Measurements from ENCODE around the gene PTPN4. TPM values are rescaled to one million over a fixed set of nuclear protein-coding genes. Genes with fewer than 3 reads are reported as not detected.

PTPN4 gene
- total RNA-seq, 1 donor: 19.5 TPM

DNA sequence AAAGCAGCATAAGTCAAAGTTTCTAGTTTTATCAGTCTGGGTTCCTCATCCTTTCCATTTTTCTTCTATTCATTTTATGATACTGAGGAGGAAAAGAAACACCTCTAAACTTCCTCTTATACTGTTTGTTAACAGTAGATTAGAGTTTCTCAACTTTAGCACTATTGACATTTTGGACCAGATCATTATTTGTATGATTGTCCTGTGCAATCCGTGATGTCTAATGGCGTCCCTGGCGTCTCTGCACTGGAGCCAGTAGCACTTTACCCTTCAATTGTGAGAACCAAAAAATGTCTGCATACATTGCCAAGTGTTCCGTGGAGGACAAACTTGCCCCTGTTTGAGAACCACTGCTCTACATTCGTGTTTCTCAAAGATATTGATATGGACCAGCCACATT, 25.2 kb downstream of the PTPN4 start:
- Histone ChIP-seq H3K4me2 (ENCODE audit: insufficient read depth, low read length) (no peak overlapping the region), H3K27ac (ENCODE audit: low read depth, low read length) (no peak overlapping the region), H2AFZ (ENCODE audit: low read length) (no peak overlapping the region), H4K20me1 (ENCODE audit: insufficient read depth, low read length) (peaks cover 12% of the 10 kb centered on the region), H3K4me3 (ENCODE audit: insufficient read depth, low read length) (no peak overlapping the region), H3K36me3 (ENCODE audit: insufficient read depth, low read length) (no peaks in the 10 kb centered on the region), H3K4me1 (ENCODE audit: insufficient read depth, low read length) (no peaks in the 10 kb centered on the region), H3K27me3 (ENCODE audit: insufficient read depth, low read length) (no peaks in the 10 kb centered on the region), H3K9me3 (ENCODE audit: low read depth, low read length) (no peaks in the 10 kb centered on the region), H3K79me2 (ENCODE audit: insufficient read depth, low read length) (peaks cover 2% of the 10 kb centered on the region)
- TF ChIP-seq, protein P1, sequence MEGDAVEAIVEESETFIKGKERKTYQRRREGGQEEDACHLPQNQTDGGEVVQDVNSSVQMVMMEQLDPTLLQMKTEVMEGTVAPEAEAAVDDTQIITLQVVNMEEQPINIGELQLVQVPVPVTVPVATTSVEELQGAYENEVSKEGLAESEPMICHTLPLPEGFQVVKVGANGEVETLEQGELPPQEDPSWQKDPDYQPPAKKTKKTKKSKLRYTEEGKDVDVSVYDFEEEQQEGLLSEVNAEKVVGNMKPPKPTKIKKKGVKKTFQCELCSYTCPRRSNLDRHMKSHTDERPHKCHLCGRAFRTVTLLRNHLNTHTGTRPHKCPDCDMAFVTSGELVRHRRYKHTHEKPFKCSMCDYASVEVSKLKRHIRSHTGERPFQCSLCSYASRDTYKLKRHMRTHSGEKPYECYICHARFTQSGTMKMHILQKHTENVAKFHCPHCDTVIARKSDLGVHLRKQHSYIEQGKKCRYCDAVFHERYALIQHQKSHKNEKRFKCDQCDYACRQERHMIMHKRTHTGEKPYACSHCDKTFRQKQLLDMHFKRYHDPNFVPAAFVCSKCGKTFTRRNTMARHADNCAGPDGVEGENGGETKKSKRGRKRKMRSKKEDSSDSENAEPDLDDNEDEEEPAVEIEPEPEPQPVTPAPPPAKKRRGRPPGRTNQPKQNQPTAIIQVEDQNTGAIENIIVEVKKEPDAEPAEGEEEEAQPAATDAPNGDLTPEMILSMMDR (IDR thresholded peaks at IDR 0.05; ENCODE audit: extremely low read depth, low read depth, low read length): no peak
- no peak for DNase-seq (ENCODE audit: insufficient read length, low spot score, missing footprints)

DNA sequence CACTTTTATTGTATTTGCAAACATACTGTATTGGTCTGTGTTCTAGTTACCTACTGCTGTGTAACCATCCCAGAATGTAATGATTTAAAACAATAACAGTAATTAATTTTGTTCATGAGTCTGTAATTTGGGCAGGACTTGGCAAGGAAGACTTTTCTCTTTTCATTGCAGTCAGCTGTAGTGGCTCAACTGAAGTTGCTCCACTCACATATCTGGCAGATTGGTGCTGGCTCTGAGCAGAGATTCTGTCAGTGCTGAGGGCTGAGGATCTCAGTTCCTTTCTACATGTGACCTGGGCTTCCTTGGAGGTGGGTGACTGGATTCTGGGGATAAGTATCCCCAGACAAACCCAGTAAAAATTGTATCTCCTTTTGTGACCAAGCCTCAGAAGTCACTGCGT, 26.6 kb downstream of the PTPN4 start:
- no peak for DNase-seq (ENCODE audit: insufficient read length, low spot score, missing footprints)
- H3K27me3 ChIP-seq (ENCODE audit: insufficient read depth, low read length): no peaks in the 10 kb centered on the region
- H4K20me1 ChIP-seq (ENCODE audit: insufficient read depth, low read length): peaks cover 12% of the 10 kb centered on the region
- no peak overlapping the region for H3K27ac ChIP-seq (ENCODE audit: low read depth, low read length)
- no peak overlapping the region for H3K4me3 ChIP-seq (ENCODE audit: insufficient read depth, low read length)
- H3K36me3 ChIP-seq (ENCODE audit: insufficient read depth, low read length): no peaks in the 10 kb centered on the region
- H2AFZ ChIP-seq (ENCODE audit: low read length): no peak overlapping the region
- H3K9me3 ChIP-seq (ENCODE audit: low read depth, low read length): no peaks in the 10 kb centered on the region
- TF ChIP-seq, protein P1 (IDR thresholded peaks at IDR 0.05; ENCODE audit: extremely low read depth, low read depth, low read length): no peak
- H3K79me2 ChIP-seq (ENCODE audit: insufficient read depth, low read length): peaks cover 2% of the 10 kb centered on the region
- H3K4me1 ChIP-seq (ENCODE audit: insufficient read depth, low read length): no peaks in the 10 kb centered on the region
- no peak overlapping the region for H3K4me2 ChIP-seq (ENCODE audit: insufficient read depth, low read length)

- no peaks in the 10 kb centered on the region for H3K36me3 ChIP-seq (ENCODE audit: insufficient read depth, low read length)
- no peak for DNase-seq (ENCODE audit: insufficient read length, low spot score, missing footprints)
- no peak overlapping the region for H3K4me2 ChIP-seq (ENCODE audit: insufficient read depth, low read length)
- peaks cover 2% of the 10 kb centered on the region for H3K79me2 ChIP-seq (ENCODE audit: insufficient read depth, low read length)
- no peaks in the 10 kb centered on the region for H3K27me3 ChIP-seq (ENCODE audit: insufficient read depth, low read length)
- H4K20me1 ChIP-seq (ENCODE audit: insufficient read depth, low read length): peaks cover 6% of the 10 kb centered on the region
- H3K27ac ChIP-seq (ENCODE audit: low read depth, low read length): no peak overlapping the region
- no peak overlapping the region for H3K4me3 ChIP-seq (ENCODE audit: insufficient read depth, low read length)
- TF ChIP-seq, protein P1 (IDR thresholded peaks at IDR 0.05; ENCODE audit: extremely low read depth, low read depth, low read length): no peak
- no peaks in the 10 kb centered on the region for H3K9me3 ChIP-seq (ENCODE audit: low read depth, low read length)
- H3K4me1 ChIP-seq (ENCODE audit: insufficient read depth, low read length): no peaks in the 10 kb centered on the region
- H2AFZ ChIP-seq (ENCODE audit: low read length): no peak overlapping the region
These were observed 29.0 kb downstream of the PTPN4 start for GRCh38 chr2:119788752-119789151.

GRCh38 chr2:119790466-119790865, 30.7 kb downstream of the PTPN4 start:
- Histone ChIP-seq H3K4me2 (ENCODE audit: insufficient read depth, low read length) (no peak overlapping the region), H3K4me3 (ENCODE audit: insufficient read depth, low read length) (no peak overlapping the region), H2AFZ (ENCODE audit: low read length) (no peak overlapping the region), H3K27ac (ENCODE audit: low read depth, low read length) (no peak overlapping the region), H3K36me3 (ENCODE audit: insufficient read depth, low read length) (no peaks in the 10 kb centered on the region), H3K79me2 (ENCODE audit: insufficient read depth, low read length) (peaks cover 8% of the 10 kb centered on the region), H3K4me1 (ENCODE audit: insufficient read depth, low read length) (no peaks in the 10 kb centered on the region), H3K9me3 (ENCODE audit: low read depth, low read length) (no peaks in the 10 kb centered on the region), H4K20me1 (ENCODE audit: insufficient read depth, low read length) (peaks cover 3% of the 10 kb centered on the region), H3K27me3 (ENCODE audit: insufficient read depth, low read length) (no peaks in the 10 kb centered on the region)
- DNase-seq (ENCODE audit: insufficient read length, low spot score, missing footprints): no peak
- TF ChIP-seq, protein P1 (IDR thresholded peaks at IDR 0.05; ENCODE audit: extremely low read depth, low read depth, low read length): no peak

Measured in osteoblast (primary cell).